Mammary epithelial cell (primary cell): ENCODE results near the gene PHLDB1.

ENCODE experiments used
- CTCF ChIP-seq, 2 donors: IDR thresholded peaks in 1 of 2; conservative IDR thresholded peaks in 1 of 2; 2 replicates each; pipeline ENCODE4 v1.5.1; 2011 to 2012; ENCODE audit warnings: inconsistent platforms in 2 of 2, low read length in 2 of 2, mild to moderate bottlenecking in 2 of 2, control low read depth in 1 of 2, low read depth in 1 of 2; ENCODE audit not compliant: insufficient read depth in 1 of 2; ENCODE audit errors: extremely low read depth in 1 of 2
- EZH2 ChIP-seq: IDR thresholded peaks from 2 replicates; pipeline ENCODE4 v1.6.1; 2012; ENCODE audit warnings: low read length, inconsistent platforms, borderline replicate concordance

- TF ChIP-seq CTCF (conservative IDR thresholded peaks at IDR 0.05 in 1 of 2, IDR thresholded peaks at IDR 0.05 in 1 of 2; ENCODE audit: extremely low read depth in 1 of 2, insufficient read depth in 1 of 2, low read depth in 1 of 2, low read length in 2 of 2) (no peak), EZH2 (no peak)
These were observed 89.3 kb downstream of the PHLDB1 start for GRCh38 chr11:118696673-118697226.
